ENCODE data around the gene PCDH20. TPM values are rescaled to one million over a fixed set of nuclear protein-coding genes. Genes with fewer than 3 reads are reported as not detected.

PCDH20 gene
- total RNA-seq, 6 experiments from 2014 or later = not detected

DNA sequence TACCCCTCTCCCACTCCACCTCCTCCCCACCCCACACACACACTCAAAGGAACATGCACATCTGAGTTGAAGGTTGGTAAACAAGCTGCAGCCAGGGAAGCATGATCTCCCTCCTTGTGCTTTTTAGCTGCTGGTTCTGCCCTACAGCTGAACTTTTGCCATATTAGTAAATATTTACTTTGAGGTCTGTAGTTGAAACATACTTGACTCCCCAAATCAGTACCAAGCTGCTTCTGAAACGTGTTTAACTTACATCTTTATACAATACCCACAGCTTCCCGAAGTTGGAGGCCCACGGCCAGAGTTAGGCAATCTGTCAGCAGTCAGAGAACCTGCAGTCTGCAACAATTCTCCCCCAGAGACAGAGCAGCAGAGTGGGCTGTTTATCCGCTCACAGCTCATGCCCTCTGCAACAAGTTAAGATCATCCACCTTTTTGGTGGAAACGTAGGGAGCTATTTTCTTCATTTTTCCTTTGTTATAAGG, 1.5 kb upstream of the PCDH20 start:
- Mint-ChIP-seq H3K9me3 (peaks cover 4% of the 10 kb centered on the region), H3K27ac (no peak overlapping the region), H3K36me3 (ENCODE audit: low read depth) (no peaks in the 10 kb centered on the region), H3K27me3 (ENCODE audit: insufficient read depth) (peaks cover 5% of the 10 kb centered on the region), H3K4me1 (ENCODE audit: low read depth) (no peaks in the 10 kb centered on the region), H3K4me3 (no peak overlapping the region)
- TF ChIP-seq, protein P1, sequence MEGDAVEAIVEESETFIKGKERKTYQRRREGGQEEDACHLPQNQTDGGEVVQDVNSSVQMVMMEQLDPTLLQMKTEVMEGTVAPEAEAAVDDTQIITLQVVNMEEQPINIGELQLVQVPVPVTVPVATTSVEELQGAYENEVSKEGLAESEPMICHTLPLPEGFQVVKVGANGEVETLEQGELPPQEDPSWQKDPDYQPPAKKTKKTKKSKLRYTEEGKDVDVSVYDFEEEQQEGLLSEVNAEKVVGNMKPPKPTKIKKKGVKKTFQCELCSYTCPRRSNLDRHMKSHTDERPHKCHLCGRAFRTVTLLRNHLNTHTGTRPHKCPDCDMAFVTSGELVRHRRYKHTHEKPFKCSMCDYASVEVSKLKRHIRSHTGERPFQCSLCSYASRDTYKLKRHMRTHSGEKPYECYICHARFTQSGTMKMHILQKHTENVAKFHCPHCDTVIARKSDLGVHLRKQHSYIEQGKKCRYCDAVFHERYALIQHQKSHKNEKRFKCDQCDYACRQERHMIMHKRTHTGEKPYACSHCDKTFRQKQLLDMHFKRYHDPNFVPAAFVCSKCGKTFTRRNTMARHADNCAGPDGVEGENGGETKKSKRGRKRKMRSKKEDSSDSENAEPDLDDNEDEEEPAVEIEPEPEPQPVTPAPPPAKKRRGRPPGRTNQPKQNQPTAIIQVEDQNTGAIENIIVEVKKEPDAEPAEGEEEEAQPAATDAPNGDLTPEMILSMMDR (IDR thresholded peaks at IDR 0.05) = no peak
- DNase-seq = no peak

DNA sequence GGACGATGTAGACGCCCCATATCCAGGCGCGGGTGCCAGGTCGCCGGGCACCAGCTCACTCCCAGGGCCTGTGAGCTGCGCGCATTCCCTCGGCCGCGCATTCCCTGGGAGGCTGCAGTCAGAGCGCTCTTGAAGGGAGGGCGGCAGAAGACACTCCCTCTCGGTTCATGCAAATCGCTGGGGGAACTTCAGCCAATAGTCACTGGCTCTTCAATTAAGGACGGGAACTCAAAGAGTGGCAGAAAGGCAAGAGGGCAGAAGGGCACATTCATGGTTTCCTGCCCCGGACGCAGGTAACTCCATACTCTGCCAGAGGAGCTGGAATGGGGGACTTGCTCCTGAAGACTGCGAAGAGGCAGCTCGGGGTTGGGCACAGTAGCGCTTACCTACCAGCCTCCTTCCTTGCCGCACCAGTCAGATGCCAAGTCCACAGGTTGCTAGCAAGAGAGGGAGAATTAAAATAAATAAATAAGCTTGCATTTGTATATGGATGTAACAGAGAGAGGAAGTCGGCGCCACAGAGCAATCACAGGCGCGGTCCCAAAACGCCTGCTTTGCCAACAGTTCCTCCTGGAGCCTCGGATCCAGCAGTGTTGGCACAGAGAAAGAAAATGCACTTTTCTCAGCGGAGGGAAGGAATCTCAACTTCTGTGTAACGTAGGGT, 459 bp downstream of the PCDH20 start:
- Mint-ChIP-seq H3K27me3 (ENCODE audit: insufficient read depth) (peaks cover 5% of the 10 kb centered on the region), H3K36me3 (ENCODE audit: low read depth) (no peaks in the 10 kb centered on the region), H3K4me3 (no peak overlapping the region), H3K9me3 (no peaks in the 10 kb centered on the region; the same call in 1 of the 2 replicates), H3K4me1 (ENCODE audit: low read depth) (no peaks in the 10 kb centered on the region), H3K27ac (no peak overlapping the region)
- no peak for DNase-seq
- TF ChIP-seq, protein P1 (IDR thresholded peaks at IDR 0.05) = no peak

- Mint-ChIP-seq H3K36me3 (ENCODE audit: low read depth) (no peaks in the 10 kb centered on the region), H3K27ac (no peak overlapping the region), H3K4me1 (ENCODE audit: low read depth) (no peaks in the 10 kb centered on the region), H3K9me3 (no peaks in the 10 kb centered on the region; the same call in 1 of the 2 replicates), H3K27me3 (ENCODE audit: insufficient read depth) (peaks cover 5% of the 10 kb centered on the region), H3K4me3 (no peak overlapping the region)
- TF ChIP-seq, protein P1 (IDR thresholded peaks at IDR 0.05) = no peak
- no peak for DNase-seq
Observed at GRCh38 chr13:61414686-61415057, 977 bp downstream of the PCDH20 start.

DNA sequence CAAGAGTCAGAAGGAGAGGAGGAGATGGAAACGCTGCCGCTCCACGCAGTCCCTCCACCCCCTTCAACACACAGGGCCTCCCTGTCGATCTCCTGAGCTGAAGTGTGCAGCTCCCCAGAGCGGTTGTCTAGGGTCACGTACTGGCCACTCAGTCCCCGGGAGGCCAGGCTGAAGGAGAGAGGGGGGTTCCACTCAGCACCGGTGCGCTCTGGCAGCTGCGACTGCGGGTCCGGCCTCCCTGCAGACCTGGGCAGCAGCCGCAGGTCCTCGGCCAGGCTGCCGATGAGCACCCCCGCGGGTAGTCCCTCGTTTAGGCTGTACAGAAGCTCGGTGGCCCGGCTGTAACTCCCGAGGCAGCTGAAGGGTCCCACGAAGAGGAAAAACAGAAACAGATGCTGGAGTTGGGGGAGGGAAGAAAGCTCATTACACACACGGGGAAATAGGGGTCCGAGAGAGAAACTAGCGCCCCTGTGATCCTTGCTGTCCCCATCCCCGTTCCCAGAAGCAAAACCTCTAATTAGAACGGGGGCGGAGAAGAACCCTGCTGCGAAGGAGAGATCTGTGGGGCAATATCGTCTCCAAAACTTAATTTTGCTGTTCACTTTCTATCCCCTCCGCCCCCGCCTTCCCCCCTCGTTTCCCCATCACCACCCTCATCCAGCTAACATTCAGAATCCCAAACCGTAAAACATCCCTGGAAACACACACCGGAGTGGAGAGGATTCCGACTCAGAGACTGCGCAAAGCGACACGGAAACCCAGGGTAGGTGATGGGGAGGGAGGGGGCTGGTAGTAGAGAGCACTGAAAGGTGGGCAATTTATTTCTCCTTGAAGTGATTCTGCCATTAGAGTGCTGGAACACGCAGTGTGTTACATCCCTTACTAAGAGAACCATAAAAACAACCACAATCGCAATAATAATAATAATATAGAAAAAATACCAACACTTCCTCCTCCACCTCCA, 1.8 kb downstream of the PCDH20 start:
- no peak for DNase-seq
- Mint-ChIP-seq H3K27me3 (ENCODE audit: insufficient read depth) (peaks cover 5% of the 10 kb centered on the region), H3K4me1 (ENCODE audit: low read depth) (no peaks in the 10 kb centered on the region), H3K9me3 (no peaks in the 10 kb centered on the region; the same call in 1 of the 2 replicates), H3K36me3 (ENCODE audit: low read depth) (no peaks in the 10 kb centered on the region), H3K27ac (no peak overlapping the region), H3K4me3 (no peak overlapping the region)
- TF ChIP-seq, protein P1 (IDR thresholded peaks at IDR 0.05) = no peak

GRCh38 chr13:61410669-61411297, 4.9 kb downstream of the PCDH20 start:
- Mint-ChIP-seq H3K36me3 (ENCODE audit: low read depth) (no peaks in the 10 kb centered on the region), H3K27ac (no peak overlapping the region), H3K4me1 (ENCODE audit: low read depth) (no peaks in the 10 kb centered on the region), H3K4me3 (no peak overlapping the region), H3K27me3 (ENCODE audit: insufficient read depth) (peaks cover 4% of the 10 kb centered on the region; the same call in 1 of the 2 replicates), H3K9me3 (peaks cover 6% of the 10 kb centered on the region)
- DNase-seq = no peak
- TF ChIP-seq, protein P1 (IDR thresholded peaks at IDR 0.05) = peak; percentile 76

Data from HFFc6 (cell line).